H1 (cell line): Measurements from ENCODE around the gene OSBPL2. TPM values are rescaled to one million over a fixed set of nuclear protein-coding genes. Genes with fewer than 3 reads are reported as not detected.

Experiments
- CHD7 ChIP-seq: fragments of 300-600 bp; sonication (generic); IDR thresholded peaks from 2 replicates; pipeline ENCODE4 v1.7.1; 2012; ENCODE audit warnings: low read length, moderate library complexity, mild to moderate bottlenecking, inconsistent platforms; ENCODE audit not compliant: insufficient replicate concordance
- E2F6 ChIP-seq: IDR thresholded peaks from 2 replicates; pipeline ENCODE4 v1.6.1; 2012; ENCODE audit warnings: inconsistent platforms
- NANOG ChIP-seq: IDR thresholded peaks from 2 replicates; pipeline ENCODE4 v1.6.1; 2011; ENCODE audit warnings: low read length, low read depth, mild to moderate bottlenecking, inconsistent platforms; ENCODE audit not compliant: insufficient read depth, poor library complexity, severe bottlenecking
- SIX5 ChIP-seq: IDR thresholded peaks from 2 replicates; pipeline ENCODE4 v1.6.1; 2011; ENCODE audit warnings: mild to moderate bottlenecking, low read depth, low read length
- YY1 ChIP-seq: IDR thresholded peaks from 2 replicates; pipeline ENCODE4 v1.6.1; 2011; ENCODE audit warnings: low read depth, mild to moderate bottlenecking, low read length
- ZNF274 ChIP-seq: IDR thresholded peaks from 2 replicates; pipeline ENCODE4 v1.7.0; 2012; ENCODE audit warnings: low read length, borderline replicate concordance; ENCODE audit errors: extremely low read depth
- polyA plus RNA-seq, 7 experiments: library from polyadenylated mRNA; depleted of rRNA in 3 of 7; stranded (reverse) in 5 of 7; unstranded in 2 of 7; fragments of >200 nt in 5 of 7; fragments of 200-250 nt in 2 of 7; gene quantifications; 1 replicate in 5 of 7; 2 replicates in 1 of 7; 4 replicates in 1 of 7; pipeline versions ENCODE4 v1.2.1 to v1.2.3, GENCODE V29; 2011 to 2013; ENCODE audit warnings: missing spikeins in 2 of 7, mixed read lengths in 2 of 7
- total RNA-seq: library from RNA; stranded (reverse); fragmentation: NEBNext Ultra II Directional; extraction: Animal tissue kit (Norgen Biotek cat#: 25700); gene quantifications from 2 replicates; pipeline ENCODE4 v1.2.1, GENCODE V29; 2021

OSBPL2 gene
- total and polyA plus RNA-seq, 2 of the 8 experiments (the other 6 are each of a cell fraction or from before 2014, with no cell fraction given) = 11.7 to 42.4 TPM

GRCh38 chr20:62294516-62294915 is 56.2 kb downstream of the OSBPL2 start (continued):
- TF ChIP-seq E2F6 (no peak), CHD7 (no peak), SIX5 (no peak), YY1 (no peak), ZNF274 (no peak), NANOG (no peak)
